Ovary (tissue), 3 donors: ENCODE data around the gene NFIA.

Experiments used
- CTCF ChIP-seq, 3 donors: fragments of 450-650 bp in 2 of 3; fragments of 200-600 bp in 1 of 3; IDR thresholded peaks; one replicate each; pipeline versions ENCODE4 v1.5.1 to v1.8.0; 2016 to 2022; ENCODE audit warnings: antibody characterized with exemption in 3 of 3, mild to moderate bottlenecking in 1 of 3
- POLR2A ChIP-seq: fragments of 450-650 bp; IDR thresholded peaks from one replicate; pipeline ENCODE4 v1.6.1; 2017; ENCODE audit warnings: antibody characterized with exemption, mild to moderate bottlenecking, moderate library complexity
- donor health status: DM: no; HTN: no; CAD: no.

- TF ChIP-seq CTCF (IDR thresholded peaks at IDR 0.05), result no peak
- no peak for TF ChIP-seq POLR2A
Observed at GRCh38 chr1:61370177-61370912, 288.0 kb downstream of the NFIA start.
